Right atrium auricular region (tissue), 2 donors: ENCODE data around the gene PLEKHM3. TPM values are rescaled to one million over a fixed set of nuclear protein-coding genes. Genes with fewer than 3 reads are reported as not detected.

ENCODE experiments used
- DNase-seq: peaks from one replicate; pipeline ENCODE4 v3.0.0-alpha.2; 2019; ENCODE audit warnings: low spot score
- H3K27ac ChIP-seq, 2 donors: fragments of 200-600 bp; sonication (generic); 1 replicate in 1 of 2; 2 replicates in 1 of 2; pipeline ENCODE4 v1.5.1; 2016 to 2019
- H3K27me3 ChIP-seq, 2 donors: fragments of 200-600 bp; sonication (generic); one replicate each; pipeline versions ENCODE4 v1.5.1 to v1.6.0; 2017 to 2019
- H3K36me3 ChIP-seq: fragments of 200-600 bp; sonication (generic); one replicate; pipeline ENCODE4 v1.5.1; 2016
- H3K4me1 ChIP-seq, 2 donors: fragments of 200-600 bp; sonication (generic); one replicate each; pipeline versions ENCODE4 v1.5.1 to v1.6.0; 2017 to 2019
- H3K4me3 ChIP-seq, 2 donors: fragments of 200-600 bp; sonication (generic); 1 replicate in 1 of 2; 2 replicates in 1 of 2; pipeline ENCODE4 v1.5.1; 2017 to 2019; ENCODE audit warnings: mild to moderate bottlenecking in 1 of 2, moderate library complexity in 1 of 2
- H3K9me3 ChIP-seq, 2 donors: fragments of 200-600 bp; sonication (generic); one replicate each; pipeline ENCODE4 v1.5.1; 2019
- total RNA-seq, 2 donors: library from RNA; depleted of rRNA; stranded (reverse); fragments of >200 nt; gene quantifications; one replicate each; pipeline ENCODE4 v1.1.0, GENCODE V29; 2016
- TF ChIP-seq, protein P1 (sequence below), 2 donors: fragments of 200-600 bp; sonication (generic); IDR thresholded peaks; one replicate each; pipeline ENCODE4 v1.5.1; 2019; ENCODE audit warnings: antibody characterized with exemption in 2 of 2

Gene PLEKHM3, protein sequence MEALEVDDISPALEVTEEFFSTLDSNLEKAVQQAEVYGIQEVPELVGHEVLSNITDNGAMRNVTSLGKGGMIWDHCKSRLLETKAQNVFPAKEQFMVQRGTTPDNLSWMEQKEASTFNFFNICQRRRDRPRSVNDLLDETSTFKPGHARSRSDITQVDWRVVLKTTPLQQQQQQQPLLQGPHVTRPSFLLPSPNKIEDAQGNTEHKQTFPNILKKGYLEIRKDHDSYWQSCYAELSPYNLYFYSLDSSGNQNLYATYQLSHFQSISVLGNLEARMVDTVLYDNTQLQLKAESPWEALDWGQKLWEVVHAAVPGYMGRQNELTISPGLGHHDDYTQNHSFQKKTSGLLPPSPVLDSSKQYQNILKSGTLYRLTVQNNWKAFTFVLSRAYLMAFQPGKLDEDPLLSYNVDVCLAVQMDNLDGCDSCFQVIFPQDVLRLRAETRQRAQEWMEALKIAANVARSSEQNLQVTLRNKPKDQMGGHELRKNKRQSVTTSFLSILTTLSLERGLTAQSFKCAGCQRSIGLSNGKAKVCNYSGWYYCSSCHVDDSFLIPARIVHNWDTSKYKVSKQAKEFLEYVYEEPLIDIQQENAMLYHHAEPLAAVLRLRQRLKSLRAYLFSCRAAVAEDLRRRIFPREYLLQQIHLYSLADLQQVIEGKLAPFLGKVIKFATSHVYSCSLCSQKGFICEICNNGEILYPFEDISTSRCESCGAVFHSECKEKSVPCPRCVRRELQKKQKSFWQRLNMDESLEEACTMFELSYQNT
- 10 to 100 TPM; 14.9 to 20.0 TPM for total RNA-seq

DNA sequence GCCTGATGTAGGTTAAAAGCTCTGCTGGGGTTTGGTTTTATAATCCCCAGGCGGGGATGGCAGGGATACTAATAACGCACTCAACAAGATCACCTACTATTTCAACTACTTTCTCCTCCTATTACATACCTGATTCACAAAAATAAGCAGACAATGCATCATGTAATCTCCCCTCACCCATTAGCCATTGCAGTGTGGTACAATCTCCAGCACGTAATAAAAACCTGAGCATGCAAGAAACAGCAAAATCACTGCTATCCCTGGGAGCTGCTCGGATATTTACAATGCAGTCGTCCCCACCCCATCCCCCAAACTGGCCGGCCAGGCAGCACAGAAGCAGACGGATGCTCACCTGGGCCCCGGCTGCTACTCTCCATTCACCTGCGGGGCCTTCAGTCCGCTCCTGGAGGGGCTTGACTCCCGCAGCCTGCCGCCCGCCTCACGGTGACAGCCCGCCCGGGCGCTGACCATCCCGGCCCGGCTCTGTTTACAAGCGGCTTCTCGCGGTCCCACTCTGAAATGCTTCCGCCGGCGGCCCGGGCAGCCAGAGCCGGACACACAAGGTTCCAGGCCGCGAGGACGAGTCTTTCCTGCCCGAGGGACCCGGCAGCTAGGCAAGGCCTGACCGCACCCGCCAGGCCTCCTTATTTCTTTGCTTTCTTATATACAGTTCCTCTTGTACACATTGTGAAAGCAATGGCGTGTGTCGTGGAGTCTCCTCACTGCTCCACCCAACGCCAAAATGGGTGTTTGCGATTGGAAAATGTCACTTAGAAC, at the start of gene PLEKHM3:
Gene PLEKHM3, minus strand, starts transcription at position 491 of the 777 bp plus-strand sequence. CDS start 23,888 bp downstream, outside the sequence.
- DNase-seq: peak; percentile 91
- peak within 1 kb of the TSS; percentile 84 to 93 for H3K4me3 ChIP-seq
- H3K36me3 ChIP-seq: no peaks in the 10 kb centered on the region
- no peaks in the 10 kb centered on the region for H3K9me3 ChIP-seq
- no peaks in the 10 kb centered on the region for H3K27me3 ChIP-seq
- H3K4me1 ChIP-seq: peaks cover 0 to 14% of the 10 kb centered on the region in 2 donors
- TF ChIP-seq, protein P1, sequence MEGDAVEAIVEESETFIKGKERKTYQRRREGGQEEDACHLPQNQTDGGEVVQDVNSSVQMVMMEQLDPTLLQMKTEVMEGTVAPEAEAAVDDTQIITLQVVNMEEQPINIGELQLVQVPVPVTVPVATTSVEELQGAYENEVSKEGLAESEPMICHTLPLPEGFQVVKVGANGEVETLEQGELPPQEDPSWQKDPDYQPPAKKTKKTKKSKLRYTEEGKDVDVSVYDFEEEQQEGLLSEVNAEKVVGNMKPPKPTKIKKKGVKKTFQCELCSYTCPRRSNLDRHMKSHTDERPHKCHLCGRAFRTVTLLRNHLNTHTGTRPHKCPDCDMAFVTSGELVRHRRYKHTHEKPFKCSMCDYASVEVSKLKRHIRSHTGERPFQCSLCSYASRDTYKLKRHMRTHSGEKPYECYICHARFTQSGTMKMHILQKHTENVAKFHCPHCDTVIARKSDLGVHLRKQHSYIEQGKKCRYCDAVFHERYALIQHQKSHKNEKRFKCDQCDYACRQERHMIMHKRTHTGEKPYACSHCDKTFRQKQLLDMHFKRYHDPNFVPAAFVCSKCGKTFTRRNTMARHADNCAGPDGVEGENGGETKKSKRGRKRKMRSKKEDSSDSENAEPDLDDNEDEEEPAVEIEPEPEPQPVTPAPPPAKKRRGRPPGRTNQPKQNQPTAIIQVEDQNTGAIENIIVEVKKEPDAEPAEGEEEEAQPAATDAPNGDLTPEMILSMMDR (IDR thresholded peaks at IDR 0.05): no peak
- peak within 1 kb of the TSS; percentile 85 for H3K27ac ChIP-seq

DNA sequence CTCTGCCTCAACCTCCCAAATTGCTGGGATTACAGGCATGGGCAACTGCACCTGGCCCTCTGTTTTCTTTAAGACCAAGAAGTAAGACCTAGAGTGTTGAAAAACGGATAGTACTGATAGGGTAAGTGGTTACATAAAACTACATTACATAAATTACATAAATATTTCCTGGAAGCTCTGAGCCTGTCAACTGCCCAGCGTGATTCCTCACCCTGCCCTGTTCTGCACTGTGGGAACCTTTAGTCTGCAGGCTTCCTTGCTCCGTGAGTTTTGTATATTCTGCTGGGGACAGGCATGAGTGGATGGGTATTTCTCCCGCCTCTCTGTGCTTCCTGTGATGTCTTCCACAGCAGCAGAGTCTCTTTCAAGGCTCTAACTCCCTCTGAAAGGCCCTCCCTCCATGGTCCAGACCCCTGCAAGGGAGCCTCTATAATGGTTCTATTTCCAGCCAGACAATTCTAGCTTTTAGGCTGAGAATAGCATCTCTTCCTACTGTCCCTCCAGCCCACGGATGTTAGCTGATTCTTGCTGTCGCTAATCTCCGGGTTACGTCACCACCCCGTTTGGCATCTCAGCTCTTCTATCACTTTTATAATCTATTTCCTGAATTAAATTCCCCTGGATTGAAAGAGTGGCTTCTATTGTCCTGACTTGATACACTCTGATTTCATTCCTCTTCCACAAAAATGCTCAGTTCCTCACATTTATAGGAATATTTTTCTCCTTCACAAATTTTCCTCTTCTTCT, 49.5 kb upstream of the PLEKHM3 start:
- TF ChIP-seq, protein P1 (IDR thresholded peaks at IDR 0.05): no peak
- Histone ChIP-seq H3K4me3 (no peak overlapping the region), H3K27me3 (no peaks in the 10 kb centered on the region), H3K27ac (no peak overlapping the region), H3K4me1 (peaks cover 0 to 3% of the 10 kb centered on the region in 2 donors), H3K36me3 (no peaks in the 10 kb centered on the region), H3K9me3 (no peaks in the 10 kb centered on the region)
- DNase-seq: no peak

DNA sequence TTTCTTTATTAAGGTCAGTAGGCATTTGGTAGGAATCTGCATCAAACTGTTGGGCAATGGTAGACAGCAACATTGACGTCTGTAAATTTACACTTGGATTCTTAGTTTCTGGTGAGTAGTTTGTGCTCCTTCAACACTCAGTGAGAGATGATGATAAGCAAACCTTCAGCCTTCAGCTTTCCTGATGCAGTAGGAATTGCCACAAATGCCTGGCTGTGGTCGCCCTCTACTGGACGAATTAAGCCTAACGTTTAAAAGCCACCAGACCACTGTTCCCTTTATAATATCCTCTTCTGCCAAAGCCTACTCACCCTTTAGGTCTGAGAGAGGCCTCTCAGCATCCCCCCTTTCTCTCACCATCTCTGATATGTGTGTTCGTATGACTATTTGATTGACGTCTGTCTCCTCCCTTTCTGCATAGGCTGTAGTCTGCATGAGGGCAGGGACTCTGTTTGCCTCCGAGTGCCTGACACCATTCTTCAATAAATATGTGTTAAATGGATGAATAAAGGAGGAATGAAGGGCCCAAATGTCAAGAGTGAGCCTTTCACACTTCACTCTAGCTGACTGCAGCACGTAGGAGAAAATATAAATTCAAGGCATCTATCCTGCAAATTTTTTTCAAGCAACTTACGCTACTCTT, 47.0 kb upstream of the PLEKHM3 start:
- Histone ChIP-seq H3K36me3 (no peaks in the 10 kb centered on the region), H3K27ac (no peak overlapping the region), H3K4me3 (no peak overlapping the region), H3K4me1 (peaks cover 0 to 3% of the 10 kb centered on the region in 2 donors), H3K27me3 (no peaks in the 10 kb centered on the region), H3K9me3 (no peaks in the 10 kb centered on the region)
- TF ChIP-seq, protein P1 (IDR thresholded peaks at IDR 0.05): peak; percentile 77 to 85
- peak; percentile 67 for DNase-seq

DNA sequence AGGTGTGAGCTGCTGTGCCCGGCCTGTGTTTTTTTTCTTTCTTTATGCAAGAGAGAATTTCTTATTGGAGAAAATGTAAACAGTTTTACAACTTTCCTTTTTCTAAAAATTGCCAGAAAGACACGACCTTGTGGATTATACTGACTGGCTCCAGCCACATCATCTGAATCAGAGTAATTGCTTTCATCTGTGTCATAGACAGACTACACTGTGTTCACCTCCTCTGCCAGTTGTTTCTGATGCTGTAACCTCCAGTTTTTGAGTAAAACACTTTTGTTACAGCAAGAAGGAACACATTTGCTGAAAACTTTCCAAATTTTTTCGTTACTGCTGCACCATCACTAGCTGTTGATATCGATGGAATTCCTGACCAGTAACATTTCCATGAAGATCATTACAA, 43.9 kb upstream of the PLEKHM3 start:
- Histone ChIP-seq H3K9me3 (no peaks in the 10 kb centered on the region), H3K36me3 (no peaks in the 10 kb centered on the region), H3K27me3 (no peaks in the 10 kb centered on the region), H3K4me3 (no peak overlapping the region), H3K27ac (no peak overlapping the region), H3K4me1 (no peaks in the 10 kb centered on the region)
- no peak for DNase-seq
- TF ChIP-seq, protein P1 (IDR thresholded peaks at IDR 0.05): no peak

DNA sequence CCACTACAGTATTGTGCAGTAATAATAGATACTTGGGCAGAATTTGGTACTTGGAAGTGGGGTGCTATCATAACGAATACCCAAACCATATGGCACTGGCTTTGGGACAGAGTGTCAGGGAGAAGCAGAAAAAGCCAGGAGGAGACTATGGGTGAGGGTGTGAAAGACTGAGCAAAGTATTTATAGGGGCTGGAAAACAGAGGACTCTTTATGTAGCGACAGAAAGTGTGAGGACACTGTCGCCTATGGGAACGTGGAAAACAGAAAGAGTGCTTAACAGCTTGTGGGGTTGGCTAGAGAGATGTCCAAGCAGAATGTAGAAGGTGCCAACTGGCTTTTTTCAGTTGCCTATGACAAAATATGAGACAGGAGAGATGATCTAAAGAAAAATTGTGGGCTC, 40.7 kb upstream of the PLEKHM3 start:
- Histone ChIP-seq H3K27ac (no peak overlapping the region), H3K36me3 (no peaks in the 10 kb centered on the region), H3K4me3 (no peak overlapping the region), H3K27me3 (no peaks in the 10 kb centered on the region), H3K9me3 (no peaks in the 10 kb centered on the region), H3K4me1 (no peaks in the 10 kb centered on the region)
- TF ChIP-seq, protein P1 (IDR thresholded peaks at IDR 0.05): no peak
- DNase-seq: no peak
